ENCODE measurements around the gene BTF3.

BTF3 gene

GRCh38 chr5:73464016-73464745, 34.1 kb upstream of the BTF3 start:
- TF ChIP-seq SIN3A (IDR thresholded peaks at IDR 0.05; ENCODE audit: borderline replicate concordance, insufficient read depth, low read length) (no peak), TAF1 (IDR thresholded peaks at IDR 0.05; ENCODE audit: borderline replicate concordance, insufficient read depth, low read length) (no peak), FOXP2 (optimal IDR thresholded peaks at IDR 0.05; ENCODE audit: borderline replicate concordance, extremely low read depth, extremely low read length, insufficient read depth) (no peak), REST (IDR thresholded peaks at IDR 0.05; ENCODE audit: insufficient read depth in 1 of 2, low read depth in 2 of 2, low read length in 2 of 2) (no peak), POLR2AphosphoS5 (IDR thresholded peaks at IDR 0.05; ENCODE audit: low read depth, low read length) (no peak)

- TF ChIP-seq REST (IDR thresholded peaks at IDR 0.05; ENCODE audit: insufficient read depth in 1 of 2, low read depth in 2 of 2, low read length in 2 of 2), result no peak
- TF ChIP-seq FOXP2 (optimal IDR thresholded peaks at IDR 0.05; ENCODE audit: borderline replicate concordance, extremely low read depth, extremely low read length, insufficient read depth), result no peak
- no peak for TF ChIP-seq TAF1 (IDR thresholded peaks at IDR 0.05; ENCODE audit: borderline replicate concordance, insufficient read depth, low read length)
- TF ChIP-seq POLR2AphosphoS5 (IDR thresholded peaks at IDR 0.05; ENCODE audit: low read depth, low read length), result no peak
- no peak for TF ChIP-seq SIN3A (IDR thresholded peaks at IDR 0.05; ENCODE audit: borderline replicate concordance, insufficient read depth, low read length)
These were observed 28.4 kb upstream of the BTF3 start for GRCh38 chr5:73469878-73470277.

- TF ChIP-seq SIN3A (IDR thresholded peaks at IDR 0.05; ENCODE audit: borderline replicate concordance, insufficient read depth, low read length), result no peak
- TF ChIP-seq TAF1 (IDR thresholded peaks at IDR 0.05; ENCODE audit: borderline replicate concordance, insufficient read depth, low read length), result no peak
- TF ChIP-seq REST (IDR thresholded peaks at IDR 0.05; ENCODE audit: insufficient read depth in 1 of 2, low read depth in 2 of 2, low read length in 2 of 2), result no peak
- no peak for TF ChIP-seq FOXP2 (optimal IDR thresholded peaks at IDR 0.05; ENCODE audit: borderline replicate concordance, extremely low read depth, extremely low read length, insufficient read depth)
These were observed 26.6 kb upstream of the BTF3 start for GRCh38 chr5:73471654-73472053.

- TF ChIP-seq SIN3A (IDR thresholded peaks at IDR 0.05; ENCODE audit: borderline replicate concordance, insufficient read depth, low read length) (no peak), REST (IDR thresholded peaks at IDR 0.05; ENCODE audit: insufficient read depth in 1 of 2, low read depth in 2 of 2, low read length in 2 of 2) (no peak), POLR2AphosphoS5 (IDR thresholded peaks at IDR 0.05; ENCODE audit: low read depth, low read length) (no peak), FOXP2 (optimal IDR thresholded peaks at IDR 0.05; ENCODE audit: borderline replicate concordance, extremely low read depth, extremely low read length, insufficient read depth) (no peak), TAF1 (IDR thresholded peaks at IDR 0.05; ENCODE audit: borderline replicate concordance, insufficient read depth, low read length) (no peak)
These were observed 26.1 kb upstream of the BTF3 start for GRCh38 chr5:73472116-73472515.
